ENCODE measurements around the gene TUBE1. TPM values are rescaled to one million over a fixed set of nuclear protein-coding genes. Genes with fewer than 3 reads are reported as not detected.

TUBE1 gene
- total and polyA plus RNA-seq, 2 of the 4 experiments (the other 2 are of a cell fraction), result 7.9 to 8.6 TPM

GRCh38 chr6:112061605-112062004, 25.7 kb downstream of the TUBE1 start:
- peaks cover 4% of the 10 kb centered on the region for H3K4me1 ChIP-seq (ENCODE audit: control insufficient read depth, insufficient read depth, low read length)
- CTCF ChIA-PET, result no interaction called here
- BruUV-seq (replicated peaks), result no TSS peak
- no peak overlapping the region for H3K23ac ChIP-seq (ENCODE audit: low read depth, low read length)
- no peak overlapping the region for H3K9ac ChIP-seq (ENCODE audit: low read depth, low read length)
- POLR2A ChIA-PET (ENCODE audit: unreplicated experiment), result interaction anchor here (0.6 kb wide), 1 partner anchor 292 kb away, joined by 4 read pairs; no protein-coding TSS in a partner anchor
- intact Hi-C loops (cut with micrococcal nuclease) (no loop called here), dilution Hi-C loops (cut with HindIII; ENCODE audit: low sequenced_read_pairs, unreplicated experiment) (no loop called here), in situ Hi-C loops (cut with MboI; ENCODE audit: low sequenced_read_pairs) (no loop called here)
- no peak for TF ChIP-seq CTCF (conservative IDR thresholded peaks at IDR 0.05; ENCODE audit: low read depth, low read length)
- no peak for TF ChIP-seq CEBPB (IDR thresholded peaks at IDR 0.05; ENCODE audit: low read depth, low read length)
- TF ChIP-seq RAD21 (IDR thresholded peaks at IDR 0.05; ENCODE audit: low read length), result no peak
- no peak for TF ChIP-seq ELK1 (IDR thresholded peaks at IDR 0.05; ENCODE audit: borderline replicate concordance, low read depth, low read length)
- TF ChIP-seq CHD1 (IDR thresholded peaks at IDR 0.05; ENCODE audit: low read depth, low read length), result no peak
- TF ChIP-seq RCOR1 (IDR thresholded peaks at IDR 0.05; ENCODE audit: insufficient replicate concordance, low read length), result no peak
- no peak for TF ChIP-seq MAFK (IDR thresholded peaks at IDR 0.05; ENCODE audit: low read depth, low read length)
- TF ChIP-seq MXI1 (IDR thresholded peaks at IDR 0.05; ENCODE audit: borderline replicate concordance, low read depth, low read length), result no peak
- no peak for TF ChIP-seq NFE2L2 (IDR thresholded peaks at IDR 0.05; ENCODE audit: low read depth, low read length)
- TF ChIP-seq POLR2A (IDR thresholded peaks at IDR 0.05; ENCODE audit: low read depth, low read length), result no peak
- TF ChIP-seq FOS (IDR thresholded peaks at IDR 0.05; ENCODE audit: low read depth, low read length), result no peak
- TF ChIP-seq SMC3 (IDR thresholded peaks at IDR 0.05; ENCODE audit: low read depth, low read length), result no peak
- no peak for TF ChIP-seq USF2 (IDR thresholded peaks at IDR 0.05; ENCODE audit: low read depth, low read length)
- TF ChIP-seq MAZ (IDR thresholded peaks at IDR 0.05; ENCODE audit: borderline replicate concordance, low read depth, low read length), result no peak
- TF ChIP-seq BHLHE40 (IDR thresholded peaks at IDR 0.05; ENCODE audit: low read depth, low read length), result no peak
- TF ChIP-seq RFX5 (IDR thresholded peaks at IDR 0.05; ENCODE audit: low read depth, low read length), result no peak
- H2BK20ac ChIP-seq (ENCODE audit: low read depth, low read length), result no peak overlapping the region
- H3K79me1 ChIP-seq (ENCODE audit: low read depth in 1 of 2, low read length in 2 of 2), result no peaks in the 10 kb centered on the region
- no peaks in the 10 kb centered on the region for H4K20me1 ChIP-seq (ENCODE audit: insufficient read depth, low read length)
- peak; percentile 70 for DNase-seq
- H3K18ac ChIP-seq (ENCODE audit: low read depth, low read length), result no peak overlapping the region
- no peaks in the 10 kb centered on the region for H3K9me3 ChIP-seq (ENCODE audit: control insufficient read depth, insufficient read depth, low read length)
- no peak overlapping the region for H3K4ac ChIP-seq (ENCODE audit: low read depth, low read length)
- no peaks in the 10 kb centered on the region for H3K9me1 ChIP-seq (ENCODE audit: insufficient read depth, low read length)
- H2AK5ac ChIP-seq (ENCODE audit: low read depth, low read length), result no peak overlapping the region
- no peaks in the 10 kb centered on the region for H3K36me3 ChIP-seq (ENCODE audit: control insufficient read depth, insufficient read depth, low read length)
- WGBS, 2 experiments (ENCODE audit: extremely low coverage in 2 of 2, insufficient read length in 1 of 2), result 100% methylated on average over 1 of the region's 4 CpGs; no CpG with 5 or more reads in 1 of the 2 experiments
- H4K91ac ChIP-seq (ENCODE audit: insufficient read depth, low read depth, low read length), result no peak overlapping the region
- no peak overlapping the region for H2BK120ac ChIP-seq (ENCODE audit: low read depth, low read length)
- H2AK9ac ChIP-seq (replicated peaks; ENCODE audit: low read depth, low read length, poor library complexity), result no peak overlapping the region
- H2BK5ac ChIP-seq (ENCODE audit: low read depth, low read length, poor library complexity, severe bottlenecking), result no peak overlapping the region
- H3K27ac ChIP-seq (ENCODE audit: insufficient read depth, low read length), result no peak overlapping the region
- H3K4me2 ChIP-seq (ENCODE audit: low read depth, low read length), result no peak overlapping the region
- no peak overlapping the region for H3K14ac ChIP-seq (replicated peaks; ENCODE audit: low read depth, low read length)
- H4K8ac ChIP-seq (ENCODE audit: low read depth in 2 of 2, low read length in 2 of 2), result no peak overlapping the region
- H3K56ac ChIP-seq (ENCODE audit: extremely low read depth, insufficient read depth, low read length), result no peak overlapping the region
- H2BK15ac ChIP-seq (ENCODE audit: low read depth, low read length), result no peak overlapping the region
- ATAC-seq (ENCODE audit: low read depth), result no peak
- peaks cover 14% of the 10 kb centered on the region for H3K27me3 ChIP-seq (ENCODE audit: control insufficient read depth, insufficient read depth, low read length)
- H2AFZ ChIP-seq (replicated peaks; ENCODE audit: low read length, poor library complexity), result no peak overlapping the region
- H4K5ac ChIP-seq (ENCODE audit: low read depth, low read length), result no peak overlapping the region
- no peak overlapping the region for H3K4me3 ChIP-seq (ENCODE audit: insufficient read depth, low read depth, low read length)

Measured in IMR-90 (cell line).